Vagina (tissue), 2 donors: ENCODE results near the gene EIF4G1. TPM values are rescaled to one million over a fixed set of nuclear protein-coding genes. Genes with fewer than 3 reads are reported as not detected.

Experiments used
- DNase-seq, 2 donors: peaks; one replicate each; pipeline ENCODE4 v3.0.0-alpha.2; 2017; ENCODE audit errors: extremely low spot score in 2 of 2
- H3K27ac ChIP-seq: fragments of 200-600 bp; sonication (generic); one replicate; pipeline ENCODE4 v1.5.1; 2019
- H3K27me3 ChIP-seq: fragments of 200-600 bp; sonication (generic); one replicate; pipeline ENCODE4 v1.5.1; 2019
- H3K36me3 ChIP-seq, 2 donors: fragments of 200-600 bp; sonication (generic); one replicate each; pipeline ENCODE4 v1.5.1; 2017 to 2019
- H3K4me1 ChIP-seq: fragments of 200-600 bp; sonication (generic); one replicate; pipeline ENCODE4 v1.5.1; 2019
- H3K4me3 ChIP-seq, 2 donors: fragments of 200-600 bp; sonication (generic); 1 replicate in 1 of 2; 2 replicates in 1 of 2; pipeline ENCODE4 v1.5.1; 2016 to 2019
- H3K9me3 ChIP-seq: fragments of 200-600 bp; sonication (generic); one replicate; pipeline ENCODE4 v1.5.1; 2019
- POLR2A ChIP-seq, 2 donors: fragments of 450-650 bp; IDR thresholded peaks; one replicate each; pipeline ENCODE4 v1.6.1; 2017; ENCODE audit warnings: antibody characterized with exemption in 2 of 2, mild to moderate bottlenecking in 2 of 2, moderate library complexity in 2 of 2
- POLR2AphosphoS5 ChIP-seq, 2 donors: sonication (generic); formaldehyde crosslinking; IDR thresholded peaks; one replicate each; pipeline ENCODE4 v1.9.0; 2017; ENCODE audit warnings: antibody characterized with exemption in 2 of 2, mild to moderate bottlenecking in 2 of 2, low read depth in 1 of 2; ENCODE audit not compliant: insufficient read depth in 1 of 2
- intact Hi-C: fragments of 100-400 bp; cut with DNase I; formaldehyde crosslinking; loops from one replicate; pipeline ENCODE4 v1.15.1; 2023
- total RNA-seq: library from RNA; depleted of rRNA; stranded (reverse); fragments of >200 nt; gene quantifications from one replicate; pipeline ENCODE4 v1.2.3, GENCODE V29; 2016
- TF ChIP-seq, protein P1 (sequence below), 3 experiments: fragments of 450-650 bp in 2 of 3; fragments of 200-600 bp in 1 of 3; sonication (generic) in 1 of 3; IDR thresholded peaks; one replicate each; pipeline ENCODE4 v1.5.1; 2017 to 2019; ENCODE audit warnings: antibody characterized with exemption in 3 of 3, mild to moderate bottlenecking in 2 of 3, moderate library complexity in 2 of 3

EIF4G1 gene
- total RNA-seq, 1 donor from 2014 or later: 207 TPM

GRCh38 chr3:184350618-184351017 lies 36.2 kb downstream of the EIF4G1 start:
- intact Hi-C loops: no loop called here
- Histone ChIP-seq H3K27me3 (no peaks in the 10 kb centered on the region), H3K4me3 (no peak overlapping the region), H3K36me3 (peaks cover 0 to 2% of the 10 kb centered on the region in 2 donors), H3K27ac (no peak overlapping the region), H3K9me3 (no peaks in the 10 kb centered on the region), H3K4me1 (peaks cover 14% of the 10 kb centered on the region)
- DNase-seq: no peak
- TF ChIP-seq POLR2AphosphoS5 (IDR thresholded peaks at IDR 0.05; ENCODE audit: insufficient read depth in 1 of 2, low read depth in 1 of 2) (no peak), POLR2A (IDR thresholded peaks at IDR 0.05) (no peak)
- TF ChIP-seq, protein P1, sequence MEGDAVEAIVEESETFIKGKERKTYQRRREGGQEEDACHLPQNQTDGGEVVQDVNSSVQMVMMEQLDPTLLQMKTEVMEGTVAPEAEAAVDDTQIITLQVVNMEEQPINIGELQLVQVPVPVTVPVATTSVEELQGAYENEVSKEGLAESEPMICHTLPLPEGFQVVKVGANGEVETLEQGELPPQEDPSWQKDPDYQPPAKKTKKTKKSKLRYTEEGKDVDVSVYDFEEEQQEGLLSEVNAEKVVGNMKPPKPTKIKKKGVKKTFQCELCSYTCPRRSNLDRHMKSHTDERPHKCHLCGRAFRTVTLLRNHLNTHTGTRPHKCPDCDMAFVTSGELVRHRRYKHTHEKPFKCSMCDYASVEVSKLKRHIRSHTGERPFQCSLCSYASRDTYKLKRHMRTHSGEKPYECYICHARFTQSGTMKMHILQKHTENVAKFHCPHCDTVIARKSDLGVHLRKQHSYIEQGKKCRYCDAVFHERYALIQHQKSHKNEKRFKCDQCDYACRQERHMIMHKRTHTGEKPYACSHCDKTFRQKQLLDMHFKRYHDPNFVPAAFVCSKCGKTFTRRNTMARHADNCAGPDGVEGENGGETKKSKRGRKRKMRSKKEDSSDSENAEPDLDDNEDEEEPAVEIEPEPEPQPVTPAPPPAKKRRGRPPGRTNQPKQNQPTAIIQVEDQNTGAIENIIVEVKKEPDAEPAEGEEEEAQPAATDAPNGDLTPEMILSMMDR (IDR thresholded peaks at IDR 0.05): no peak

DNA sequence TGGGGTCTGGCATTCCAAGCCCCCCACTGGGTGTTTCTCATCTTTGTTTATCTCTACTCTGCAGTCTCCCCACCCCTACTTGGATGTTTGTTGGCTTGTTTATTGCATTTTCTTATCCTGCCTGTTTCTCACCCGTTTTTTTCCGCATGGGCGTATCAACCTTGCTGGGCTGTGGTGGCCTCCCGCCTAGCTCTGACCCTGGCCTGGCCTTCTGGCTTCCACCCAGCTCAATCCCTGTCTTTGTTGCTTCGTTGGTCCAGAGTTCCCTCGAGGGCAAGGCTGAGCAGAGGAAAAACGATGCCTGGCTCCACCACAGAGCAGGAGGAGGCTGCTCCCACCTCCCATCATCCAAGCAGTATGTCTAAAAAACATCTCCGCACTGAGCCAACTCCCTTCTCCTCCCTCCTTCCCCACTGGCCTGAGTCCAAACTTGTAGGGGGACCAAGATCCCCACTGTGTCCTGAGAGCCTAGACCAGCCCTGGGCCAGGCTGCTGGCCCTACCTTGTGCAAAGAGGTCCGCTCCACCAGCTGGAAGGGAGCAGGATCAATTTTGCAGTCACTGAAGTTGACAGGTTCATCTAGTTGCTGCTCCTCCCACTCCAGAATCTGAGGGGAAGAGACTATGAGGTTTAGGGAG lies 37.2 kb downstream of the EIF4G1 start:
- intact Hi-C loops: no loop called here
- peaks cover 0 to 7% of the 10 kb centered on the region in 2 donors for H3K36me3 ChIP-seq
- no peaks in the 10 kb centered on the region for H3K9me3 ChIP-seq
- H3K27me3 ChIP-seq: no peaks in the 10 kb centered on the region
- TF ChIP-seq POLR2A (IDR thresholded peaks at IDR 0.05): no peak
- no peak for TF ChIP-seq POLR2AphosphoS5 (IDR thresholded peaks at IDR 0.05; ENCODE audit: insufficient read depth in 1 of 2, low read depth in 1 of 2)
- TF ChIP-seq, protein P1 (IDR thresholded peaks at IDR 0.05): no peak
- no peak overlapping the region for H3K27ac ChIP-seq
- DNase-seq: no peak
- H3K4me1 ChIP-seq: peaks cover 10% of the 10 kb centered on the region
- no peak overlapping the region for H3K4me3 ChIP-seq

DNA sequence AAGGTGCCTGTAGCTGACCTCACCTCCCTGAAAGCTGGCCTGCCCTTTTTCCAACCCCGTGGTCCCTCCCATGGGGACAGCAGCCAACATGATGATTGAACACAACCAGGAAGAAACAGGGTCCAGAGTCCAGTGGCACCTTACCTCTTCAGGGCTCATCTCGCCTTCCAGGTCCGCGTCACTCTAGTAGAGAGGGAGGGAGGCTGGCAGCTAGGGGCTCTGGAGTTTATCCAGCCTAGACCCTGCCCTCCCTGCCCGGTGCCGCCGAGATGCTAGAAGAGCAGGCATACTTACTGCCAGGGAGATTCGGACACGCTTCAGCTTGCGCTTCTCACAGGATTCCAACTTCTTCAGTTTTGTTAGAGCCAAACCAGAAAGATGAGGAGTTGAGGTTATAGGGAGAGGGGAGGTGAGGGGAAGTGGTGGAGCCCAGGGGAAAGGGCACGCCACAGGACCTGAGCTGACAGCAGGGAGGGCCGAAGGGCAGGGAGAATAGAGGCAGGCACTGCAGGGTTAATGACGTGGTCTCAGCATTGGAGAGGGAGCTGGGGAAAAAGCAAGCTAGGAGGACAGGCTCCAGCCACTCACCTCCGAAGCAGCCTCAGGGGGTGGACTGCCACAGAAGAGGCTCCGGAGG lies 37.9 kb downstream of the EIF4G1 start:
- Histone ChIP-seq H3K27ac (no peak overlapping the region), H3K9me3 (no peaks in the 10 kb centered on the region), H3K4me3 (no peak overlapping the region), H3K27me3 (no peaks in the 10 kb centered on the region), H3K4me1 (peaks cover 10% of the 10 kb centered on the region), H3K36me3 (peaks cover 0 to 12% of the 10 kb centered on the region in 2 donors)
- intact Hi-C loops: no loop called here
- DNase-seq: no peak
- TF ChIP-seq POLR2AphosphoS5 (IDR thresholded peaks at IDR 0.05; ENCODE audit: insufficient read depth in 1 of 2, low read depth in 1 of 2) (no peak), POLR2A (IDR thresholded peaks at IDR 0.05) (no peak)
- TF ChIP-seq, protein P1 (IDR thresholded peaks at IDR 0.05): no peak

DNA sequence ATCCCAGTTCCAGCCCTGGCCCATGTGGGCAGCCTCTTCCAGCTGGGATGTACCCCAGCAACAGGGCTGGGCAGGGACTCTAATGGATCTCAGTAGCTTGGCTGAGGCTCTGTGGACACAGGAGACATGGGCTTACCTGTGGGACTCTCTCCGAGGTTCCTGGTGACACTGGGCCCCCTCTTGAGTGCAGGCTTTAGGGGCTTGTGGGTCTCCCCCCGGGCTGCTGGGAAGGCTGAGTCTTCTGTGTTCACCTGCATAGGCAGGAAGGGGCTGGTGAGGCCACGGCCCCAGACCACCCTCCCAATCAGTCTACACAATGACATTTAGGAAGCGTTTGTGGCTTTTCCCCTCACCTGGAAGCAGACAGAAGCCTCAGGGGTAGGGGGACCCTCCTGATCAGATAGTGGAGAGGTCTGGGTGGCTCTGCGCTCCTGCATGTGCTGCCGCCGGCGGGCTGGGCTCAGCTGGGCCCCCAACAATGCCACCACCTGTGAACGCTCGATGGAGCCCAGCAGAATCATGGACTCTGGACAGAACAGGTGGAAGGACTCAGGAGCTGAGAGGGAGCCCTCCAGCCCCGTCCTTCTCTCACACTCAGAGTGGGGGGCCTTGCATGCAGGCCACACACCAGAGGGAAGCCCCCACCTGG lies 38.6 kb downstream of the EIF4G1 start:
- H3K4me3 ChIP-seq: no peak overlapping the region
- no peaks in the 10 kb centered on the region for H3K9me3 ChIP-seq
- no peaks in the 10 kb centered on the region for H3K27me3 ChIP-seq
- no peak overlapping the region for H3K27ac ChIP-seq
- no peak for DNase-seq
- TF ChIP-seq, protein P1 (IDR thresholded peaks at IDR 0.05): no peak
- TF ChIP-seq POLR2A (IDR thresholded peaks at IDR 0.05) (no peak), POLR2AphosphoS5 (IDR thresholded peaks at IDR 0.05; ENCODE audit: insufficient read depth in 1 of 2, low read depth in 1 of 2) (no peak)
- peaks cover 10% of the 10 kb centered on the region for H3K4me1 ChIP-seq
- intact Hi-C loops: no loop called here
- H3K36me3 ChIP-seq: peaks cover 0 to 14% of the 10 kb centered on the region in 2 donors
